ENCODE data around the gene TRIM5.

GRCh38 chr11:5621580-5621979 is 63.3 kb downstream of the TRIM5 start:
- no peak for TF ChIP-seq CTCF (IDR thresholded peaks at IDR 0.05)
- TF ChIP-seq POLR2A (IDR thresholded peaks at IDR 0.05): no peak
